ENCODE data around the gene SLC39A11. TPM values are rescaled to one million over a fixed set of nuclear protein-coding genes. Genes with fewer than 3 reads are reported as not detected.

SLC39A11 gene
- total and polyA plus RNA-seq, 12 donors, result 7.0 to 91.4 (median 22.7) TPM

DNA sequence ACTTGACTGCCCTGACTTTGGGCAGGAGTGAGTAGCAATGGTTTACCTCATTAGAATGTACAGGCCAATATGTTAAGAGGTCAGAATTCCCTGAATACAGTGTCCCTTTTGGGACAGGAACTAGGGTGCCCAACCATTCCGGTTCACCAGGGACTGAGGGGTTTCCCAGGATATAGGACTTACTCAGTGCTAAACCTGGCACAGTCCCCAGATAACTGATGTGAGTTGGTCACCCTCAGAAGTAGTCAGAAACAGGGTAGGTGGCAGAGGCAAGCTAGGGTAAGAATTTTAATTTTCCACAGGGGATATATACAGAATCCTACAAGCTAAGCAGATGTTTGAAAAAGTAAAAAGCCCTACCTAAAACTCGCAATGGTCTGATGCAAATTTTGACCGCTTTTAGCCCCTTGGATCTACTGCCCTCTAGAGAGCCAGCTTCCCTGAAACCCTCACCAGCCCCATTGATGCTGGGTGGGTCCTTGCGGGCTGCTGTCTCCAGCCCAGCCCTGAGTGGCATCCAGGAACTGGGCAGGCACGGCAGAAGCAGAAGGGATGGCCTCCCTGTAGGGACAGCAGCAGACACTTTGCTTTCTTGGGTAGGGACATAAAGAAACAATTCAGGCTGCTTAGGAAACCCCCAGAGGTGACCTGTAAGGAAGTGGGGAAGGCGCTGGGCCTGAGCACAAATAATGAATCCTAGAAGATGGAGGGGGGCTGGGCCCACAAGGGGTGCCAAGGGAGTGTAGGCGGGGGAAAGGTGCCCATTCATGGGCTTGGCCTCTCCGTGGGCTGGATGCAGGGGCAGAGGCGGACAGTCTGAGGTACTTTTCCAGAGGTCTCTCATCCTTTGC, 434.8 kb downstream of the SLC39A11 start:
- DNase-seq, result no peak
- H3K9me3 ChIP-seq (replicated peaks in 1 of 3), result no peaks in the 10 kb centered on the region
- intact Hi-C loops (cut with DNase I), result no loop called here
- H3K4me1 ChIP-seq (replicated peaks in 1 of 2), result no peaks in the 10 kb centered on the region
- no peak overlapping the region for H3K27ac ChIP-seq
- no peak for TF ChIP-seq POLR2A (IDR thresholded peaks at IDR 0.05)
- TF ChIP-seq, protein P1, sequence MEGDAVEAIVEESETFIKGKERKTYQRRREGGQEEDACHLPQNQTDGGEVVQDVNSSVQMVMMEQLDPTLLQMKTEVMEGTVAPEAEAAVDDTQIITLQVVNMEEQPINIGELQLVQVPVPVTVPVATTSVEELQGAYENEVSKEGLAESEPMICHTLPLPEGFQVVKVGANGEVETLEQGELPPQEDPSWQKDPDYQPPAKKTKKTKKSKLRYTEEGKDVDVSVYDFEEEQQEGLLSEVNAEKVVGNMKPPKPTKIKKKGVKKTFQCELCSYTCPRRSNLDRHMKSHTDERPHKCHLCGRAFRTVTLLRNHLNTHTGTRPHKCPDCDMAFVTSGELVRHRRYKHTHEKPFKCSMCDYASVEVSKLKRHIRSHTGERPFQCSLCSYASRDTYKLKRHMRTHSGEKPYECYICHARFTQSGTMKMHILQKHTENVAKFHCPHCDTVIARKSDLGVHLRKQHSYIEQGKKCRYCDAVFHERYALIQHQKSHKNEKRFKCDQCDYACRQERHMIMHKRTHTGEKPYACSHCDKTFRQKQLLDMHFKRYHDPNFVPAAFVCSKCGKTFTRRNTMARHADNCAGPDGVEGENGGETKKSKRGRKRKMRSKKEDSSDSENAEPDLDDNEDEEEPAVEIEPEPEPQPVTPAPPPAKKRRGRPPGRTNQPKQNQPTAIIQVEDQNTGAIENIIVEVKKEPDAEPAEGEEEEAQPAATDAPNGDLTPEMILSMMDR (IDR thresholded peaks at IDR 0.05), result no peak
- 80 to 90% (median 83%) methylated on average over 8 to 9 of the region's 9 CpGs for WGBS, 4 donors
- H3K36me3 ChIP-seq (replicated peaks in 1 of 2), result no peaks in the 10 kb centered on the region
- H3K27me3 ChIP-seq, result no peaks in the 10 kb centered on the region
- no peak overlapping the region for H3K4me3 ChIP-seq

DNA sequence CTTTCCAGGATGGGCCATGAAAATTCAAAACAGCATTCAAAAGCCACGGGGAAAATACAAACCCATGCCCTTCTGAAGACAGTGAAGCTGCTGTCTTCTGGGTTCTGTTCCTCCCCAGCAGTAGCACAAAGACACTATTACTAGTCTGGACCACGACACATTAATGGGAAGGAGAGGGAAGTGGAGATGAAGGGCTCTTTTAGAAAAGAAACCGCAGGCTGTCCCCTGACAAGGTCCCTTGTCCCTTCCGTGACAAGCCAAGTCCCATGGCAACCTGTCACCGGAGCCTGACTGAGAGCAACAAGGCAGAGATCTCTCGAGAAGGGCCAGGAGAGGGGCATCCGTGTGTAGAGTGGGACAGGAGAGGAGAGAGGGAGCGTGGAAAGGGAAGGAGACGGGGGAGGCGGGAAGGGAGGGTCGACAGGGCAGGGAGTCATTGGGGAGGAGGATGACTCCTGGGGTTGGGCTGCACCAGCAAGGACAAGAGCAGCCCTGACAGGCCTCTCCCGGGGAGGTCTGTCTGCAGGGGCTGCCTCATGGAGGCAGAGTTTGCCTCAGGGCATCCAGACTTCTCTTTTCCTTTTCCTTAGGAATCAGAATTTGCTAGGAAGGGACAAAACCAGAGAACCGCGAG, 436.2 kb downstream of the SLC39A11 start:
- no peaks in the 10 kb centered on the region for H3K27me3 ChIP-seq
- 79 to 87% (median 85%) methylated on average over 14 of the region's 14 CpGs for WGBS, 4 donors
- no peak for DNase-seq
- H3K36me3 ChIP-seq (replicated peaks in 1 of 2), result no peaks in the 10 kb centered on the region
- intact Hi-C loops (cut with DNase I), result no loop called here
- TF ChIP-seq, protein P1 (IDR thresholded peaks at IDR 0.05), result no peak
- no peaks in the 10 kb centered on the region for H3K4me1 ChIP-seq (replicated peaks in 1 of 2)
- H3K27ac ChIP-seq, result no peak overlapping the region
- no peak overlapping the region for H3K4me3 ChIP-seq
- no peaks in the 10 kb centered on the region for H3K9me3 ChIP-seq (replicated peaks in 1 of 3)

GRCh38 chr17:72654706-72655105, 437.8 kb downstream of the SLC39A11 start:
- no peak for TF ChIP-seq POLR2A (IDR thresholded peaks at IDR 0.05)
- TF ChIP-seq, protein P1 (IDR thresholded peaks at IDR 0.05), result no peak
- Histone ChIP-seq H3K4me3 (no peak overlapping the region), H3K36me3 (replicated peaks in 1 of 2) (no peaks in the 10 kb centered on the region), H3K9me3 (replicated peaks in 1 of 3) (no peaks in the 10 kb centered on the region), H3K27ac (no peak overlapping the region), H3K4me1 (replicated peaks in 1 of 2) (no peaks in the 10 kb centered on the region), H3K27me3 (no peaks in the 10 kb centered on the region)
- 76 to 96% (median 94%) methylated on average over 5 to 12 of the region's 12 CpGs for WGBS, 4 donors
- no peak for DNase-seq
- intact Hi-C loops (cut with DNase I), result no loop called here

- Histone ChIP-seq H3K36me3 (replicated peaks in 1 of 2) (no peaks in the 10 kb centered on the region), H3K9me3 (replicated peaks in 1 of 3) (no peaks in the 10 kb centered on the region), H3K4me3 (no peak overlapping the region), H3K4me1 (replicated peaks in 1 of 2) (no peaks in the 10 kb centered on the region), H3K27me3 (no peaks in the 10 kb centered on the region), H3K27ac (no peak overlapping the region)
- no peak for TF ChIP-seq POLR2A (IDR thresholded peaks at IDR 0.05)
- TF ChIP-seq, protein P1 (IDR thresholded peaks at IDR 0.05), result no peak
- DNase-seq, result no peak
- intact Hi-C loops (cut with DNase I), result no loop called here
Measured at GRCh38 chr17:72651988-72652387, 440.5 kb downstream of the SLC39A11 start.
